HEK293 (cell line): ENCODE data around the gene NTSR1.
A peak's percentile ranks its signal among the peaks of the same experiment; 100 is the strongest.

ENCODE experiments used
- CTCF ChIA-PET: fragments of 350-600 bp; formaldehyde crosslinking; extraction: SDS; loops from one replicate; lab custom pipeline; 2021; ENCODE audit warnings: antibody characterized with exemption; lab: Yijun Ruan, JAX
- POLR2A ChIA-PET: fragments of 300-600 bp; formaldehyde crosslinking; extraction: SDS; loops from one replicate; lab custom pipeline; 2020; ENCODE audit warnings: antibody characterized with exemption, inconsistent platforms; lab: Yijun Ruan, JAX
- H3K27ac ChIP-seq: fragments of 200-500 bp; sonication (Bioruptor generic); 2 replicates; pipeline ENCODE4 v1.5.1; 2014; ENCODE audit warnings: low read depth, low read length, control low read depth, inconsistent platforms; ENCODE audit errors: extremely low read depth
- H3K36me3 ChIP-seq, 2 experiments: fragments of 200-500 bp in 1 of 2; sonication (Bioruptor generic) in 1 of 2; 1 replicate in 1 of 2; 2 replicates in 1 of 2; pipeline ENCODE4 v1.5.1; 2014 to 2017; ENCODE audit warnings: inconsistent platforms in 2 of 2, low read length in 2 of 2; ENCODE audit not compliant: control insufficient read depth in 2 of 2, insufficient read depth in 1 of 2
- H3K4me1 ChIP-seq: fragments of 200-500 bp; sonication (Bioruptor generic); 2 replicates; pipeline ENCODE4 v1.5.1; 2014; ENCODE audit warnings: mild to moderate bottlenecking, low read length, inconsistent platforms; ENCODE audit not compliant: control insufficient read depth, insufficient read depth
- H3K4me3 ChIP-seq: 2 replicates; pipeline ENCODE4 v1.5.1; 2011; ENCODE audit warnings: low read depth, mild to moderate bottlenecking, control low read depth, low read length, moderate library complexity
- H3K9me3 ChIP-seq: fragments of 200-500 bp; sonication (Bioruptor generic); 2 replicates; pipeline ENCODE4 v1.5.1; 2014; ENCODE audit warnings: low read depth, low read length, inconsistent platforms; ENCODE audit not compliant: control insufficient read depth, insufficient read depth
- CTCF ChIP-seq: fragments of 450-650 bp; formaldehyde crosslinking; IDR thresholded peaks from 2 replicates; pipeline ENCODE4 v1.5.1; 2016; ENCODE audit warnings: missing biosample characterization, missing genetic modification characterization
- PRDM10 ChIP-seq: fragments of 450-650 bp; formaldehyde crosslinking; IDR thresholded peaks from 2 replicates; pipeline ENCODE4 v1.5.1; 2016; ENCODE audit warnings: missing biosample characterization, missing genetic modification characterization
- ZBTB8A ChIP-seq: fragments of 450-650 bp; formaldehyde crosslinking; IDR thresholded peaks from 2 replicates; pipeline ENCODE4 v1.5.1; 2016; ENCODE audit warnings: missing biosample characterization, missing genetic modification characterization
- ZFHX2 ChIP-seq: fragments of 450-650 bp; formaldehyde crosslinking; conservative IDR thresholded peaks from 2 replicates; pipeline ENCODE4 v1.5.1; 2016; ENCODE audit warnings: missing biosample characterization, missing genetic modification characterization
- ZNF175 ChIP-seq: fragments of 450-650 bp; formaldehyde crosslinking; IDR thresholded peaks from 2 replicates; pipeline ENCODE4 v1.5.1; 2016; ENCODE audit warnings: missing biosample characterization, missing genetic modification characterization
- ZNF184 ChIP-seq: fragments of 450-650 bp; IDR thresholded peaks from 2 replicates; pipeline ENCODE4 v1.5.1; 2018; ENCODE audit warnings: missing biosample characterization, mild to moderate bottlenecking, missing genetic modification characterization
- ZNF221 ChIP-seq: fragments of 450-650 bp; formaldehyde crosslinking; IDR thresholded peaks from 2 replicates; pipeline ENCODE4 v1.5.1; 2017; ENCODE audit warnings: missing biosample characterization, missing genetic modification characterization, borderline replicate concordance
- ZNF223 ChIP-seq: fragments of 450-650 bp; formaldehyde crosslinking; IDR thresholded peaks from 2 replicates; pipeline ENCODE4 v1.5.1; 2016; ENCODE audit warnings: missing biosample characterization, missing genetic modification characterization
- ZNF548 ChIP-seq: fragments of 450-650 bp; formaldehyde crosslinking; IDR thresholded peaks from 2 replicates; pipeline ENCODE4 v1.5.1; 2016; ENCODE audit warnings: missing biosample characterization, missing genetic modification characterization
- ZNF555 ChIP-seq: fragments of 450-650 bp; formaldehyde crosslinking; conservative IDR thresholded peaks from 2 replicates; pipeline ENCODE4 v1.5.1; 2017; ENCODE audit warnings: missing biosample characterization, mild to moderate bottlenecking, missing genetic modification characterization, inconsistent platforms
- ZNF658 ChIP-seq: fragments of 450-650 bp; formaldehyde crosslinking; IDR thresholded peaks from 2 replicates; pipeline ENCODE4; 2016; ENCODE audit warnings: missing biosample characterization, missing genetic modification characterization
- ZNF768 ChIP-seq: fragments of 450-650 bp; formaldehyde crosslinking; IDR thresholded peaks from 2 replicates; pipeline ENCODE4 v1.5.1; 2018; ENCODE audit warnings: missing biosample characterization, mild to moderate bottlenecking, missing genetic modification characterization
- ZXDB ChIP-seq: fragments of 450-650 bp; formaldehyde crosslinking; IDR thresholded peaks from 2 replicates; pipeline ENCODE4 v1.5.1; 2016; ENCODE audit warnings: missing biosample characterization, missing genetic modification characterization
- TF ChIP-seq, protein P1 (sequence below): fragments of 450-650 bp; formaldehyde crosslinking; IDR thresholded peaks from 2 replicates; pipeline ENCODE4 v1.5.1; 2017; ENCODE audit warnings: missing biosample characterization, mild to moderate bottlenecking, missing genetic modification characterization, moderate library complexity
- TF ChIP-seq, protein P2 (sequence below): fragments of 450-650 bp; IDR thresholded peaks from 2 replicates; pipeline ENCODE4 v1.5.1; 2018; ENCODE audit warnings: missing biosample characterization, missing genetic modification characterization

The NTSR1 gene

GRCh38 chr20:62739067-62739466, 30.4 kb downstream of the NTSR1 start:
- TF ChIP-seq ZBTB8A (tag by site-specific recombination), result no peak
- TF ChIP-seq ZNF555 (tag by site-specific recombination), result no peak
- no peak for TF ChIP-seq ZNF768 (tag by site-specific recombination)
- TF ChIP-seq, protein P1, sequence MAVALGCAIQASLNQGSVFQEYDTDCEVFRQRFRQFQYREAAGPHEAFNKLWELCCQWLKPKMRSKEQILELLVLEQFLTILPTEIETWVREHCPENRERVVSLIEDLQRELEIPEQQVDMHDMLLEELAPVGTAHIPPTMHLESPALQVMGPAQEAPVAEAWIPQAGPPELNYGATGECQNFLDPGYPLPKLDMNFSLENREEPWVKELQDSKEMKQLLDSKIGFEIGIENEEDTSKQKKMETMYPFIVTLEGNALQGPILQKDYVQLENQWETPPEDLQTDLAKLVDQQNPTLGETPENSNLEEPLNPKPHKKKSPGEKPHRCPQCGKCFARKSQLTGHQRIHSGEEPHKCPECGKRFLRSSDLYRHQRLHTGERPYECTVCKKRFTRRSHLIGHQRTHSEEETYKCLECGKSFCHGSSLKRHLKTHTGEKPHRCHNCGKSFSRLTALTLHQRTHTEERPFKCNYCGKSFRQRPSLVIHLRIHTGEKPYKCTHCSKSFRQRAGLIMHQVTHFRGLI (tag by site-specific recombination), result no peak
- TF ChIP-seq, protein P2, sequence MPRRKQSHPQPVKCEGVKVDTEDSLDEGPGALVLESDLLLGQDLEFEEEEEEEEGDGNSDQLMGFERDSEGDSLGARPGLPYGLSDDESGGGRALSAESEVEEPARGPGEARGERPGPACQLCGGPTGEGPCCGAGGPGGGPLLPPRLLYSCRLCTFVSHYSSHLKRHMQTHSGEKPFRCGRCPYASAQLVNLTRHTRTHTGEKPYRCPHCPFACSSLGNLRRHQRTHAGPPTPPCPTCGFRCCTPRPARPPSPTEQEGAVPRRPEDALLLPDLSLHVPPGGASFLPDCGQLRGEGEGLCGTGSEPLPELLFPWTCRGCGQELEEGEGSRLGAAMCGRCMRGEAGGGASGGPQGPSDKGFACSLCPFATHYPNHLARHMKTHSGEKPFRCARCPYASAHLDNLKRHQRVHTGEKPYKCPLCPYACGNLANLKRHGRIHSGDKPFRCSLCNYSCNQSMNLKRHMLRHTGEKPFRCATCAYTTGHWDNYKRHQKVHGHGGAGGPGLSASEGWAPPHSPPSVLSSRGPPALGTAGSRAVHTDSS (tag by site-specific recombination), result no peak
- no peak for TF ChIP-seq ZNF223 (tag by site-specific recombination)
- no peak for TF ChIP-seq PRDM10
- TF ChIP-seq ZXDB (tag by site-specific recombination), result no peak
- no peak for TF ChIP-seq ZNF221 (tag by site-specific recombination)
- TF ChIP-seq ZNF658 (tag by site-specific recombination), result no peak
- TF ChIP-seq CTCF, result no peak
- TF ChIP-seq ZNF175 (tag by site-specific recombination), result no peak
- Histone ChIP-seq H3K9me3 (no peaks in the 10 kb centered on the region), H3K4me3 (no peak overlapping the region), H3K27ac (no peak overlapping the region), H3K4me1 (no peaks in the 10 kb centered on the region), H3K36me3 (no peaks in the 10 kb centered on the region)
- CTCF ChIA-PET, result interaction anchor here (0.7 kb wide), 1 partner anchor 70 kb away, joined by 3 read pairs; no protein-coding TSS in a partner anchor
- POLR2A ChIA-PET, result no interaction called here

DNA sequence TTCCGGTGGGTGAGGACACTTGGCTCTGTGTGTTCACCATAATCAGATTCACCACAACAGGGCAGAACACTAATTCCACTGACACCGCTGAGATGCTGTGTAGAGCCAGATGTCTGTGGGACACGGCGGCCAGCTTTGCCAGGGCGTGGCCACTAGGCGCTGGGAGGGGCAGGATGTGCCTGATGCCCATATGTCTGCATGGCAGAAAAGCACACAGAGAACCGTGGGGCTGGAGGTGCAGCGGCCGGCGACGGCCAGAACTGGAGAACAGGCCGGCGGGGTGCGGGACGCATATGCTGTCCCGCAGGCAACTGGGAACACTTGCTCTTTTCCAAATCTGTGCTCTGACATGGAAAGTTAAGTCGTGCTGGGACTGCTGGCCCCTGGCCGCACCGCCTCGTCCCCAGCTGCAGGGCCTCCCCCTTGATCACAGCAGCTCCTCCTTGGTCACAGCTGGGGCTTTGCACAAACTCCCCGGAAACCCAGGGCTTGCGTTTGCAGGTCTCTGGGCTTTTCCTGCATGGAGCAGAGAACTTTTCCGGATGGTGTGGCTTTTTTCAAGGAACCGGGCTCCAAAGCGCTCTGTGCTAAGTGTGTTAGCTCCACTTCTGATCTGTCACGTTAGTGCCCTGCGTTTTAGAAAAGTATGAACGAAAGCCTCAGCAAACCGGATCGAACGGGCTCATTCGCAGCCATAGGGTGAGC, 31.1 kb downstream of the NTSR1 start:
- H3K36me3 ChIP-seq, result no peaks in the 10 kb centered on the region
- CTCF ChIA-PET, result no interaction called here
- H3K4me3 ChIP-seq, result no peak overlapping the region
- no peaks in the 10 kb centered on the region for H3K4me1 ChIP-seq
- no peak overlapping the region for H3K27ac ChIP-seq
- POLR2A ChIA-PET, result no interaction called here
- H3K9me3 ChIP-seq, result no peaks in the 10 kb centered on the region
- TF ChIP-seq ZFHX2 (tag by site-specific recombination) (0 out of 2 replicates have a peak, but pooled peaks have one; percentile 23), ZNF548 (no peak), ZNF184 (tag by site-specific recombination) (no peak)
